ENCODE measurements around the gene RIMBP3B.
"Not testable (repeated sequence)": the region's sequence is repeated elsewhere in the genome, so short reads cannot be mapped to it uniquely, and the experiment has no call there.

Gene RIMBP3B

DNA sequence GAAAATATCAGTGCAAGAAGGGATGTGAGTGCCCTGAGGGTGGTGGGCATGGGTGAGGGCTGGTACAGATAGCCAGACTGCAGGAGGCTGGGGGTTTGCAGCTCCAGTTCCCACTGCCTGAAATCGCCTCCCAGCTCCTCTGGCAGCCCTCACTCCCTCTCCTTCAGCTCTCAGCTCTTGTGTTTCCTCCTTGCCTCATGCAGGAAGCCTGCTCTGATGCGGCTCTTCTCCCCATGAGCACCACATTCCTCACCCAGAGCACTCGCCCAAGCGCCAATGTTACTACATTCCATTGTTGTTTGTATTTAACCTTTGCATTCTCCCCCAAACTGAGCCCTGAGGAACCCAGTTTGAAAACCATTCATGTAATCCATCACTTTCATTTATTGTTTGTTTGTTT, 7.7 kb upstream of the RIMBP3B start:
- H3K27me3 ChIP-seq (ENCODE audit: low read depth, low read length); H3K4me3 ChIP-seq (ENCODE audit: low read length); H3K4me2 ChIP-seq (ENCODE audit: low read length); H3K4me1 ChIP-seq (ENCODE audit: low read length); H3K36me3 ChIP-seq (replicated peaks; ENCODE audit: low read depth, low read length); H2AFZ ChIP-seq (ENCODE audit: low read depth, low read length); H3K27ac ChIP-seq (ENCODE audit: low read length); H3K9ac ChIP-seq (ENCODE audit: low read length); H4K20me1 ChIP-seq (ENCODE audit: insufficient read depth, low read length); H3K79me2 ChIP-seq (ENCODE audit: low read length); H3K9me3 ChIP-seq (ENCODE audit: insufficient read depth, low read length): not testable (repeated sequence)

DNA sequence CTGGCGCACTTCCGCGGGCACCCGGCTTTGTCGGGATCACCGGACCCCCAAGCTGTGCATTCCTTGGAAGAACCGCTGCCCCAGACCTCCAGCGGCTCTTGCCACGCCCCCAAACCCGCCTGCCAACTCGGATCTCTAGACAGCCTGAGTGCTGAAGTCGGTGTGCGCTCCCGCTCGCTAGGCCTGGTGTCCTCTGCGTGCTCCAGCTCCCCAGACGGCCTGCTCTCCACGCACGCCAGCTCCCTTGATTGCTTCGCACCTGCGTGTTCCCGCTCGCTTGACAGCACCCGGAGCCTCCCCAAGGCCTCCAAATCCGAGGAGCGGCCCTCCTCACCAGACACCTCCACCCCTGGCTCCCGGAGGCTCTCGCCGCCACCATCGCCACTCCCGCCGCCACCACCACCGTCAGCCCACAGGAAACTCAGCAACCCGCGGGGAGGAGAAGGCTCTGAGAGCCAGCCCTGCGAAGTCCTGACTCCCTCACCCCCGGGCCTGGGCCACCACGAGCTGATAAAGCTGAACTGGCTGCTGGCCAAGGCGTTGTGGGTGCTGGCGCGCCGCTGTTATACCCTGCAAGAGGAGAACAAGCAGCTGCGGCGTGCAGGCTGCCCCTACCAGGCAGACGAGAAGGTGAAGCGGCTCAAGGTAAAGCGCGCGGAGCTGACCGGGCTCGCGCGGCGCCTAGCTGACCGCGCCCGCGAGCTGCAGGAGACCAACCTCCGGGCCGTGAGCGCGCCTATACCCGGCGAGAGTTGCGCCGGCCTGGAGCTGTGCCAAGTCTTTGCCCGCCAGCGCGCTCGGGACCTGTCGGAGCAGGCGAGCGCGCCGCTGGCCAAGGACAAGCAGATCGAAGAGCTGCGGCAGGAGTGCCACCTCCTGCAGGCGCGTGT, 1.2 kb downstream of the RIMBP3B start:
- not testable (repeated sequence) for H4K20me1 ChIP-seq (ENCODE audit: insufficient read depth, low read length); H3K9me3 ChIP-seq (ENCODE audit: insufficient read depth, low read length); H3K27me3 ChIP-seq (ENCODE audit: low read depth, low read length); H3K4me1 ChIP-seq (ENCODE audit: low read length); H2AFZ ChIP-seq (ENCODE audit: low read depth, low read length); H3K4me2 ChIP-seq (ENCODE audit: low read length); H3K4me3 ChIP-seq (ENCODE audit: low read length); H3K36me3 ChIP-seq (replicated peaks; ENCODE audit: low read depth, low read length); H3K79me2 ChIP-seq (ENCODE audit: low read length); H3K27ac ChIP-seq (ENCODE audit: low read length); H3K9ac ChIP-seq (ENCODE audit: low read length)

DNA sequence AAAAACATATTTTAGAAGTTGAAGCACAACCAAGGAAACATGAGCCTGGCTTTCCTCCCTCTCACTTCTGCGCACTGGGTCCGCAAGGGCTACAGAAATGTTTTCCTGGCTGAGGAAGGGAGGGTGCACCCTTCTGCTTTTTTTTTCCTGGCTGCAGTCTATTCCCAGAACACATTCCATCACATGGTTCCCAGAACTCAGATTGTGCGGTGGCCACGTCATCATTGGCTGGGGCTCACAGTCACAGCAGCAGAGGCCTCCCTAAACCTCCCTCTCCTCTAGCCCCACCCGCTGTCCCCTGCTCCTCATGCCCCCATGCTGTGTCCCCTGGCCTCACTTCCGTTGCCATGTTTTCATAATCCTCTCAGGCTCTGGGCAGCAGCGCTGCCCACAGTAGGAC, 5.9 kb downstream of the RIMBP3B start:
- H3K36me3 ChIP-seq (replicated peaks; ENCODE audit: low read depth, low read length); H2AFZ ChIP-seq (ENCODE audit: low read depth, low read length); H3K4me1 ChIP-seq (ENCODE audit: low read length); H3K4me2 ChIP-seq (ENCODE audit: low read length); H4K20me1 ChIP-seq (ENCODE audit: insufficient read depth, low read length); H3K9me3 ChIP-seq (ENCODE audit: insufficient read depth, low read length); H3K9ac ChIP-seq (ENCODE audit: low read length); H3K27me3 ChIP-seq (ENCODE audit: low read depth, low read length); H3K27ac ChIP-seq (ENCODE audit: low read length); H3K79me2 ChIP-seq (ENCODE audit: low read length); H3K4me3 ChIP-seq (ENCODE audit: low read length): not testable (repeated sequence)

DNA sequence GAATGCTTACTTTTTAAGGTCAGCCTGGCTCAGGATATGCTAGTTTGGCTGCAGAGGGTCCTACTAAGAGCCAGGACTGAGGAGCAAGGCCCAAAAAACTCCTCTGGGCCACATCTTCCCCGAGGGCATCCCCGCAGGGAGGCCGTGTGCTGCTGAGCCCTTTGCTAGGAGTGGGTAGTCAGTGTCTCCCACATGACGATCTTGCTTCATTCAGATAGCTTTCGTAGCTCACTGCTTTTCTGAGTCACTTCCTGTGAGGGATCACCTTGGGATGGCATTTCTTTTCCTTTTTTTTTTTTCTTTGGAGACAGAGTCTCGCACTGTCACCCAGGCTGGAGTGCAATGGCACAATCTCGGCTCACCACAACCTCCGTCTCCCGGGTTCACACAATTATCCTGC, 6.5 kb downstream of the RIMBP3B start:
- H3K79me2 ChIP-seq (ENCODE audit: low read length); H3K36me3 ChIP-seq (replicated peaks; ENCODE audit: low read depth, low read length); H3K4me1 ChIP-seq (ENCODE audit: low read length); H3K4me2 ChIP-seq (ENCODE audit: low read length); H4K20me1 ChIP-seq (ENCODE audit: insufficient read depth, low read length); H3K4me3 ChIP-seq (ENCODE audit: low read length); H3K27me3 ChIP-seq (ENCODE audit: low read depth, low read length); H3K27ac ChIP-seq (ENCODE audit: low read length); H3K9me3 ChIP-seq (ENCODE audit: insufficient read depth, low read length); H3K9ac ChIP-seq (ENCODE audit: low read length); H2AFZ ChIP-seq (ENCODE audit: low read depth, low read length): not testable (repeated sequence)

DNA sequence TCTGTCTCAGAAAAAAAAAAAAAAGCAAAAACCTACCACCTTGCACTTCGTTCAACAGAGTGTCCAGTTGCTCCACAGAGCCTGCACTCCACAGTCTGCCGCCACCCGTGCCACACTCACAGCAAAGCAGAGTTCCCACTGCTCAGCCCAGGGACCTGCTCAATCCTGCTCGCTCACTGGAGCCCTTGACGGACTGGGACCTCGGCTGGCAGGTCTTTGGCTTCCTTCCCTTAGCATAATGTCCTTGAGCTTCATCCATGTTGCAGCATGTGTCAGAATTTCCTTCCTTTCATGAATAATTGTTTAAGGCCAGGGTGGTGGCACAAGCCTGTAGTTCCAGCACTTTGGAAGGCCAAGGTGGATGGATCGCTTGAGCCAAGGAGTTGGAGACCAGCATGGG, 11.1 kb downstream of the RIMBP3B start:
- H2AFZ ChIP-seq (ENCODE audit: low read depth, low read length); H3K36me3 ChIP-seq (replicated peaks; ENCODE audit: low read depth, low read length); H4K20me1 ChIP-seq (ENCODE audit: insufficient read depth, low read length); H3K9ac ChIP-seq (ENCODE audit: low read length); H3K27me3 ChIP-seq (ENCODE audit: low read depth, low read length); H3K27ac ChIP-seq (ENCODE audit: low read length); H3K79me2 ChIP-seq (ENCODE audit: low read length); H3K4me3 ChIP-seq (ENCODE audit: low read length); H3K4me2 ChIP-seq (ENCODE audit: low read length); H3K4me1 ChIP-seq (ENCODE audit: low read length); H3K9me3 ChIP-seq (ENCODE audit: insufficient read depth, low read length): not testable (repeated sequence)

DNA sequence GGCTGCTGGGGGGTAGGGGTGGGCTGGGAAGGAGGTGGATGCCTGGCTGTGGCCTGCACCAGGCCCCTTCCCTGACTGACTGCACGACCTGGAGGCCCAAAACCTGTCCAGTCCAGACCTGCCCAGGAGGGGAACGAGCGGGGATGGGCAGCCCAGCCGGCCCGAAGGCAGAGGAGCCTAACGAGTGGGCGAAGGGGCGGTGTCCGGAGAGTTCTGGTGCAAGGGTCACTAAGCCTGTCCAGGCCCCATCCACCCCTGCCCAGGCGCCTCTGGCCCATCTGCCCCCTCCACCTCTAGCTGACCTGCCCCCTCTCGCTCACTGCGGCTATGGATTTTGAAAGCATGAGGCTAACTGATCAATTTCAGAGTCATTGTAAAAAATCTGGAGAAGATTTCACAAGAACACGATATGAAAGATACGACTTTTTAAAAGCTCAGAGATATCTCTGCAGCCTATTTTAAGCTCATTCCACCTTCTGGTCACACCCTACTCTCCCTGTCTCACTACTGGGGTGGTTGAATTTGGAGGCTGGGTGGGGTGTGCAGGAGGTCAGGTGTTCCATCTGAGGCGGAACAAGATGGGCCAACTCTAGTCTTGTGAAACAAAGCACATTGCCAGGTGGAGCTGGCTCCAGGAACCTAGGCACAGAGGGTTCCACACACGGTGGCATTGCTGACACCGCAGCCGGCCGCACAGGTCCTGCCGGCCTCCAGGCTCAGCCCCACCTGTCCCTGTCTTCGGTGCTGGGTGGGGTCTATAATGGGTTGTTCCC, 17.8 kb downstream of the RIMBP3B start:
- not testable (repeated sequence) for H3K9me3 ChIP-seq (ENCODE audit: insufficient read depth, low read length); H3K4me3 ChIP-seq (ENCODE audit: low read length); H3K27ac ChIP-seq (ENCODE audit: low read length)

DNA sequence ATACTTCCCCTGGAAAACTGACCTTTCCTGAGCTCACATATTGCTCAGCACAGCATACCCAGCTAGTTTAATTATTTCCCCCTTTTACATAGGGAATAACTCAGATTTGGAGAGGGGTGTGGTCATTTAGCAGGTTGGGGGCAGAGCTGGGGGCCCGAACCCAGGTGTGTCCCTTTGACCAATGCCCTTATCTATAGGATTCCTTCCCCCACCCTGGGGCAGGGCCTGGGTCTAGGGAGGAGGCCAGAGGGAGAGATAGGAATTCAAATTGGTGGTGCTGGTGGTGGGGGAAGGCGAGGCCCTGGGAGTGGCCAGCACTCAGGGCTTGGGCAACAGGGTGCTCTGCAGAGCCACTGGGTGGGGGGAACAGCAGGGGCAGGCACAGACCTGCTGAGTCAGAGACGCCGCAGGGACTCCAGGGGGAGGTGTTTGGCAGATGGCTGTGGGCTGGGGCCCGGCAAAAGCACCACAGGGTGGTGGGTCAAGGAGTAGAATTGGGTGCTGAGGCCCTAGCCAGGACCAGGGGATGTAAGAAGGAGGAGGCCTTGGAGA, 19.3 kb downstream of the RIMBP3B start:
- not testable (repeated sequence) for H4K20me1 ChIP-seq (ENCODE audit: insufficient read depth, low read length); H3K9me3 ChIP-seq (ENCODE audit: insufficient read depth, low read length); H2AFZ ChIP-seq (ENCODE audit: low read depth, low read length); H3K27ac ChIP-seq (ENCODE audit: low read length); H3K36me3 ChIP-seq (replicated peaks; ENCODE audit: low read depth, low read length); H3K79me2 ChIP-seq (ENCODE audit: low read length); H3K4me1 ChIP-seq (ENCODE audit: low read length); H3K4me3 ChIP-seq (ENCODE audit: low read length); H3K27me3 ChIP-seq (ENCODE audit: low read depth, low read length); H3K4me2 ChIP-seq (ENCODE audit: low read length); H3K9ac ChIP-seq (ENCODE audit: low read length)

More for the DNA sequence above, 17.8 kb downstream of the RIMBP3B start:
- not testable (repeated sequence) for H2AFZ ChIP-seq (ENCODE audit: low read depth, low read length); H3K4me1 ChIP-seq (ENCODE audit: low read length); H3K4me2 ChIP-seq (ENCODE audit: low read length); H3K36me3 ChIP-seq (replicated peaks; ENCODE audit: low read depth, low read length); H3K9ac ChIP-seq (ENCODE audit: low read length); H3K27me3 ChIP-seq (ENCODE audit: low read depth, low read length); H3K79me2 ChIP-seq (ENCODE audit: low read length); H4K20me1 ChIP-seq (ENCODE audit: insufficient read depth, low read length)

DNA sequence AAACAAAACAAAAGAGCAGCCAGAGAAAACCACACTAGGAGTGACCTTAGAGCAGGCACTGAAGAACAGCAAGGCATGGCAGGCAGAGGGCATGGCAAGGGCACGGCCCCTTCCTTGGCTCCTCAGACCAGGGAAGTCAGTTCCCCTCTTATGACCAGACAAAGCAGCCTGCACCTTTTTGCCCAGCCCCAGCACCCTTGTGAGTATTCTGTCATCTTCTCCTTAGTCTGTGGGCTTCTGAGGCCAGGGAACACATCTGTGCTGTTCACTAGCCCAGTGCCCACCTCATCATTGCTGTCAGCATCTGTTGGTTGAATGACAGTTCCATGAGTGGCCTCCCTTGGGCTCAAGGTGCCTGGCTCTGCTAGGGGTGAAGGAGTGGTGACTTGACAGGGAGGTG, 23.6 kb downstream of the RIMBP3B start:
- not testable (repeated sequence) for H3K4me1 ChIP-seq (ENCODE audit: low read length); H3K9me3 ChIP-seq (ENCODE audit: insufficient read depth, low read length); H2AFZ ChIP-seq (ENCODE audit: low read depth, low read length); H3K79me2 ChIP-seq (ENCODE audit: low read length); H3K4me3 ChIP-seq (ENCODE audit: low read length); H3K27me3 ChIP-seq (ENCODE audit: low read depth, low read length); H3K27ac ChIP-seq (ENCODE audit: low read length); H3K36me3 ChIP-seq (replicated peaks; ENCODE audit: low read depth, low read length); H4K20me1 ChIP-seq (ENCODE audit: insufficient read depth, low read length); H3K4me2 ChIP-seq (ENCODE audit: low read length); H3K9ac ChIP-seq (ENCODE audit: low read length)

DNA sequence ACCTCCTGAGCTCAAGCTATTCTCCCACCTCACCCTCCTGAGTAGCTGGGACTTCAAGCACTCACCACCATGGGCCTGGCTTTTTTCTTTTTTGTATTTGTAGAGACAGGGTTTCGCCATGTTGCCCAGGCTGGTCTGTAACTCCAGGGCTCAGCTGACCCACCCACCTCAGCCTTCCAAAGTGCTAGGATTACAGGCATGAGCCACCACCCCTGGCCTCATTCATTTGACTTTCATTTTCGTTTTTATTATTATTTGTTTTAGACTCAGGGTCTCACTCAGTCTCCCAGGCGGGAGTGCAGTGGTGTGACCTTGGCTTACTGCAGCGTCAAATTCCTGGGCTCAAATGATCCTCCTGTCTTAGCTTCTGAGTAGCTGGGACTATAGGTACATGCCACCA, 24.2 kb downstream of the RIMBP3B start:
- H3K9ac ChIP-seq (ENCODE audit: low read length); H3K36me3 ChIP-seq (replicated peaks; ENCODE audit: low read depth, low read length); H3K79me2 ChIP-seq (ENCODE audit: low read length); H4K20me1 ChIP-seq (ENCODE audit: insufficient read depth, low read length); H2AFZ ChIP-seq (ENCODE audit: low read depth, low read length); H3K4me1 ChIP-seq (ENCODE audit: low read length); H3K4me3 ChIP-seq (ENCODE audit: low read length); H3K4me2 ChIP-seq (ENCODE audit: low read length); H3K27me3 ChIP-seq (ENCODE audit: low read depth, low read length); H3K27ac ChIP-seq (ENCODE audit: low read length); H3K9me3 ChIP-seq (ENCODE audit: insufficient read depth, low read length): not testable (repeated sequence)
